Brain microvascular endothelial cell (primary cell): ENCODE results near the gene HMX3.

Experiments
- DNase-seq: peaks from one replicate; pipeline ENCODE4 v3.0.0-alpha.2; 2020
- H3K27ac ChIP-seq: fragments of 250-450 bp; sonication (Bioruptor Pico); 2 replicates; pipeline ENCODE4 v1.5.1; 2020; ENCODE audit warnings: mild to moderate bottlenecking, moderate library complexity
- H3K27me3 ChIP-seq: fragments of 250-450 bp; sonication (Bioruptor Pico); replicated peaks from 2 replicates; pipeline ENCODE4 v1.5.1; 2020; ENCODE audit warnings: mild to moderate bottlenecking
- H3K36me3 ChIP-seq: fragments of 250-450 bp; sonication (Bioruptor Pico); replicated peaks from 2 replicates; pipeline ENCODE4 v1.5.1; 2020; ENCODE audit warnings: mild to moderate bottlenecking
- H3K4me3 ChIP-seq: 2 replicates; pipeline ENCODE4 v1.5.1; 2011; ENCODE audit warnings: low read depth, mild to moderate bottlenecking, control low read depth, low read length, moderate library complexity
- CTCF ChIP-seq: IDR thresholded peaks from 2 replicates; pipeline ENCODE4 v1.5.1; 2011; ENCODE audit warnings: low read depth, mild to moderate bottlenecking, moderate library complexity, low read length, control low read depth, inconsistent platforms; ENCODE audit errors: missing control alignments
- in situ Hi-C: cut with HindIII; loops from 2 replicates; pipeline ENCODE4 v1.10.0; 2017; ENCODE audit warnings: low sequenced_read_pairs, low pct_ligation_motif_present

HMX3 gene

GRCh38 chr10:123144697-123145541 lies 9.1 kb downstream of the HMX3 start:
- Histone ChIP-seq H3K27me3 (peaks cover 94% of the 10 kb centered on the region), H3K27ac (no peak overlapping the region), H3K36me3 (no peaks in the 10 kb centered on the region), H3K4me3 (no peak overlapping the region)
- in situ Hi-C loops, result no loop called here
- TF ChIP-seq CTCF, result peak; percentile 30
- no peak for DNase-seq

GRCh38 chr10:123145542-123146012 lies 9.8 kb downstream of the HMX3 start:
- no peak overlapping the region for H3K4me3 ChIP-seq
- no peak overlapping the region for H3K27ac ChIP-seq
- no peaks in the 10 kb centered on the region for H3K36me3 ChIP-seq
- no peak for DNase-seq
- in situ Hi-C loops, result no loop called here
- peaks cover 94% of the 10 kb centered on the region for H3K27me3 ChIP-seq
- no peak for TF ChIP-seq CTCF

- DNase-seq, result no peak
- no peak for TF ChIP-seq CTCF
- Histone ChIP-seq H3K36me3 (no peaks in the 10 kb centered on the region), H3K4me3 (no peak overlapping the region), H3K27me3 (peaks cover 94% of the 10 kb centered on the region), H3K27ac (no peak overlapping the region)
- in situ Hi-C loops, result no loop called here
Observed at GRCh38 chr10:123146013-123146893, 10.5 kb downstream of the HMX3 start.

GRCh38 chr10:123146894-123147634 lies 11.3 kb downstream of the HMX3 start:
- no peaks in the 10 kb centered on the region for H3K36me3 ChIP-seq
- no peak overlapping the region for H3K27ac ChIP-seq
- H3K4me3 ChIP-seq, result no peak overlapping the region
- peaks cover 94% of the 10 kb centered on the region for H3K27me3 ChIP-seq
- DNase-seq, result no peak
- no peak for TF ChIP-seq CTCF
- in situ Hi-C loops, result no loop called here

- no peaks in the 10 kb centered on the region for H3K36me3 ChIP-seq
- no peak within 1 kb of the TSS for H3K27ac ChIP-seq
- in situ Hi-C loops, result no loop called here
- no peak within 1 kb of the TSS for H3K4me3 ChIP-seq
- TF ChIP-seq CTCF, result no peak
- DNase-seq, result no peak
- H3K27me3 ChIP-seq, result peaks cover 90% of the 10 kb centered on the region
Observed at GRCh38 chr10:123147635-123148413, 12.1 kb downstream of the HMX3 start, which contains the start of gene HMX2. Gene HMX2 (plus strand): TSS chr10:123148136. CDS start chr10:123148379, 243 bp downstream.
